NOMO-1 (cell line): ENCODE data around the gene WDR83.
"Not testable (repeated sequence)": the region's sequence is repeated elsewhere in the genome, so short reads cannot be mapped to it uniquely, and the experiment has no call there.

ENCODE experiments used
- DNase-seq, 2 experiments: peaks; one replicate each; lab custom pipeline; 2025; ENCODE audit not compliant: unreplicated experiment in 2 of 2; lab: John Stamatoyannopoulos, UW

Gene WDR83

GRCh38 chr19:12711187-12711586, 44.6 kb downstream of the WDR83 start:
- DNase-seq: no peak

GRCh38 chr19:12712077-12712476, 45.5 kb downstream of the WDR83 start:
- not testable (repeated sequence) for DNase-seq

GRCh38 chr19:12713304-12713703, 46.7 kb downstream of the WDR83 start:
- DNase-seq: not testable (repeated sequence)

- no peak for DNase-seq
Observed at GRCh38 chr19:12715102-12715501, 48.5 kb downstream of the WDR83 start.

- no peak for DNase-seq
Observed at GRCh38 chr19:12715929-12716328, 49.3 kb downstream of the WDR83 start.

- no peak for DNase-seq
Observed at GRCh38 chr19:12720296-12720695, 53.7 kb downstream of the WDR83 start.

GRCh38 chr19:12720851-12721655, 54.4 kb downstream of the WDR83 start:
- peak in 1 of 2 experiments; percentile 2 for DNase-seq

- DNase-seq: peak; percentile 23 to 32
Observed at GRCh38 chr19:12721656-12722565, 55.3 kb downstream of the WDR83 start.

- peak; percentile 91 to 96 for DNase-seq
Observed at GRCh38 chr19:12722566-12723380, 56.2 kb downstream of the WDR83 start.

GRCh38 chr19:12723381-12723640, 56.7 kb downstream of the WDR83 start:
- DNase-seq: peak in 1 of 2 experiments; percentile 24

GRCh38 chr19:12723641-12724426, 57.2 kb downstream of the WDR83 start, which contains the start of gene TNPO2:
Gene TNPO2, minus strand, starts transcription at chr19:12723932. Its CDS starts 2,955 bp downstream, at chr19:12720977.
- DNase-seq: peak; percentile 62 to 76
